AG20443 (cell line): Measurements from ENCODE around the gene ARHGEF39.

Experiments
- DNase-seq: peaks from one replicate; pipeline ENCODE4 v3.0.0; 2012; ENCODE audit warnings: low spot score, mixed read lengths

ARHGEF39 gene

DNA sequence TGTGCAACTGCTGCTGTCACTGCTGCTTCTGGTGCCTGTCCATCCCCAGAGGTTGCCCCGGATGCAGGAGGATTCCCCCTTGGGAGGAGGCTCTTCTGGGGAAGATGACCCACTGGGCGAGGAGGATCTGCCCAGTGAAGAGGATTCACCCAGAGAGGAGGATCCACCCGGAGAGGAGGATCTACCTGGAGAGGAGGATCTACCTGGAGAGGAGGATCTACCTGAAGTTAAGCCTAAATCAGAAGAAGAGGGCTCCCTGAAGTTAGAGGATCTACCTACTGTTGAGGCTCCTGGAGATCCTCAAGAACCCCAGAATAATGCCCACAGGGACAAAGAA lies 9.0 kb upstream of the ARHGEF39 start:
- DNase-seq, result no peak

DNA sequence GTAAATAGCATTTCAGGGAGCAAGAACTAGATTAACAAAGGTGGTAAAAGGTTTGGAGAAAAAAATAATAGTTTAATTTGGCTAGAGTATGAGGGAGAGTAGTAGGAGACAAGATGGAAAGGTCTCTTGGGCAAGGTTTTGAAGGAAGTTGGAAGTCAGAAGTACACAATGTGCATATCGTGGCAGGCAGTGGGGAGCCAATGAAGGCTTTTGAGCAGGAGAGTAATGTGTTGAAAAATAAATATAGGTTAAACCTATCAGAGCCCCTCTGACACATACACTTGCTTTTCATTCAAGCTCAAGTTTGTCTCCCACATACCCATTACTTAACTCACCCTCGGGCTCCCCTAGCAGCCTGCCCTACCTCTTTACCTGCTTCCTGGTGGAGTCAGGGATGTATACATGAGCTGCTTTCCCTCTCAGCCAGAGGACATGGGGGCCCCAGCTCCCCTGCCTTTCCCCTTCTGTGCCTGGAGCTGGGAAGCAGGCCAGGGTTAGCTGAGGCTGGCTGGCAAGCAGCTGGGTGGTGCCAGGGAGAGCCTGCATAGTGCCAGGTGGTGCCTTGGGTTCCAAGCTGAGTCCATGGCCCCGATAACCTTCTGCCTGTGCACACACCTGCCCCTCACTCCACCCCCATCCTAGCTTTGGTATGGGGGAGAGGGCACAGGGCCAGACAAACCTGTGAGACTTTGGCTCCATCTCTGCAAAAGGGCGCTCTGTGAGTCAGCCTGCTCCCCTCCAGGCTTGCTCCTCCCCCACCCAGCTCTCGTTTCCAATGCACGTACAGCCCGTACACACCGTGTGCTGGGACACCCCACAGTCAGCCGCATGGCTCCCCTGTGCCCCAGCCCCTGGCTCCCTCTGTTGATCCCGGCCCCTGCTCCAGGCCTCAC lies 8.4 kb upstream of the ARHGEF39 start, which contains the start of gene CA9:
CA9 (plus strand) TSS at position 797 of the 893 bp plus-strand sequence; CDS start at position 829, 32 bp downstream.
- DNase-seq, result no peak

DNA sequence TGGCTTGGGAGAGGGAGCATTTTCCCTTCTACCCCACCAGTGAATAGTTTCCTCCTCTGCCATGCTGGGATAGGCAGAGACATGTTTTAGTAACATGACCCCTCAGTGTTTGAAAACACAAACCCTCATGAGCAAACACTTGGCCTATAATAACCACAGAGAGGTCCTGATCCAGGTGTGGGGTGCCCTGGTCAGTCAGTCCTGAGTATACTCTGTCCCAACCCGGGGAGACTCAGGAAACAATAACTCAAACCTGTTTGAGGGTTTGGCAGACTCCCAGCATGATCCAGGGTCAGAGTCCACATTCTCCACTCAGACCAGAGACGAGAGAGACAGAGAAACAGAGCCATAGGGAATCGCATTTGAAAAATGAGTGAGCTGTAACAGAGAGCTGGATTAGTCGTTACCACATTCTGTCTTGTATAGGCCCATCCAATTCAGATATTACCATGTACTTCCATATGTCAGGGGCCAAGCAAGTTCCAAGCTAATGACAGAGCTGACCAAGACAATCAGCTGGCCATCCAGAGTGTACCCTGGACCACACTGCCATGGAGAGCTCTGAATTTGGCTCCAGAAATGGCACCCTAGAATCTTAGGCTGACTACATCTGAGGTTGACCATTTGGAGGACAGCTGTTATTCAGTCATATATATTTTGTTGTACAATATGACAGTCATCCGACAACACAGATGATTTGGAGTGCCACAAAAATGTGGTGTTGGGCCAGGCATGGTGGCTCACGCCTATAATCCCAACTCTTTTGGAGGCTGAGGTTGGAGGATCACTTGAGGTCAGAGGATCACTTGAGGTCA lies 4.5 kb upstream of the ARHGEF39 start:
- DNase-seq, result no peak

DNA sequence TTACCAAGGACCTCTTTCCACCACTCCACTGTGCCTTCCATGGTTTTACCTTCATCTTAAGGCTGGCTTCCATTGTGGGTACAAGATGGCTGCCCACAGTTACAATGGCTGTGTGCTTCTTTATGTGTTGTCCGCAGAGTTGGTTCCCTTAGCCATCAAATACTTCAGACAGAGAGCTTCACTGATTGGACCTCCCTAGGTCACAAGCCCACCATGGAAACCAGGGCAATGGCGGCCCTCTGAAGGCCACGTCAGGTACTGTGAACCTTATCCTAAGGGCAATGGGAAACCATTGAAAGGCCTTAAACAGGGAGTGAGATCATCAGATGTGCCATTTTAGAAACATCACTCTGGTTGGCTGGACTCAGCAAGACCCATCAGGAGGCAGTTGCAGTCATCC lies 2.9 kb upstream of the ARHGEF39 start:
- no peak for DNase-seq

DNA sequence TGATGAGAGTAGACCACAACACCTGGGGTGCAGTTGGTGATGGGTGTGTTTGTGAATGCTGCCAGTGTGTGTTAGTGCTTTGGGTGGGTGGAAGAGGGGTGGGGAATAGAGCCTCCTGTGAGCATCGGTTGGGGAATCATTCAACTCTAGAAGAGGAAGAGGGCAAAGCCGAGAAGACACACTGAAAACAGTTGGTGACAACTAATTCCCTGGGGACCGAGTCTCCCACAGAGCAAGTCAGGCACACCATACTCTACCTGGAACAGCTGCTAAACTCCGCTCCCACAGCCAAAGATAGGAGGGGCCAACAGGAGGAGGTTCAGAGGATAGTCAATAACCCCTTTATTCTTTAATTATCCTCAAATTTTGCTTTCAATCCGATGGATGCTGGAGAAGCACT lies 1.6 kb upstream of the ARHGEF39 start:
- DNase-seq, result no peak

DNA sequence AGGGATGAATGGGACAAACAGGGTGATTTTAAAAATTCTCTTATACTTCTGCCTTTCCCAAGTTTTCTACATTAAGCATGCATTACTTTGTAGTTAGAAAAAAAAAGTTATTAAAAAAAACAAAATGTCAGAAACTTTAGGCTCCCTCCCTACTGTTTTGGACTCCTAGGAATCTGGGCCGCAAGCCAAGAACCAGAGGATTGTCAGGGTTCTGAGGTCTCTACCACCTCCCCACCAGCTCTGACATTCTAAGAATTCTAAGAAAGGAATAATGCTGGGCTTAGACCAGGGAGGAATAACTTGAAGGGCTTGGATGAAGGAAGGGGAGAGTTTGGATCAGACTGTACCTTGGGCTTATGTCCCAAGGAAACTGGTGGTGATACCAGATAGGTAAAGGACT lies 1.1 kb upstream of the ARHGEF39 start:
- DNase-seq, result peak; percentile 30

DNA sequence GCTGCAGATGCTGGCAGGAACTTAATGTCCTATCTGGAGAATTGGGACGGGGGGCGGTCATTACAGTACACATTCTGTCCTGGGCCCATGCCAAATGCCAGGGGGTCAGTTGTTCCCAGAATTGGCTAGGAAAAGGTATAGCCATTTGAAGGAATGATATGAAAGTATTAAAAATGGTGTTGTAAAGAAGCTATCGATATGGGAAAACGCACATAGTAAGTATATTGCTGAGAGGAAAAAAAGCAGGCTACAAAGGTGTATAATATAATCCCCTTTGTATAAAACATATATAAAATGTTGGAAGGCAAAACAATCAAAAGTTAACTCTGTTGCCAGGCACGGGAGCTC lies 450 bp upstream of the ARHGEF39 start:
- no peak for DNase-seq

DNA sequence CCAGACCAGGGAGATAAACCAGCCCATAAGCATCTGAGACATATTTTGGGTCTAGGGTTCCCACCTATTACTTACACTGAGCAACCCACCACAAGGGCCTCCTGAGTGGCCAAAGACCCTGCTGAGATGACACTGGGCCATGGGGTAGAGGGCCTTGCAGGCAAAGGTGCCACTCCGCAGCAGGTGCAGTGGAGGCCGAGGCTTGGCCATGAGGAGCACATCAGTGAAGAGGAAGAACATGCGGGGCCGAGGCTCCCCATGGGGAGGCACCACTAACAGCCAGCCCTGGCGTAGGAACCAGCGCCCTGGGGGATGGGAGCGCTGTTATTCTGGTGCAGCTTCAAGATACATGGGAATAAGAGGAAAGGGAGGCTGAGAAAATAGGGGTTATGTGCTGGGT lies 2.6 kb downstream of the ARHGEF39 start:
- no peak for DNase-seq

DNA sequence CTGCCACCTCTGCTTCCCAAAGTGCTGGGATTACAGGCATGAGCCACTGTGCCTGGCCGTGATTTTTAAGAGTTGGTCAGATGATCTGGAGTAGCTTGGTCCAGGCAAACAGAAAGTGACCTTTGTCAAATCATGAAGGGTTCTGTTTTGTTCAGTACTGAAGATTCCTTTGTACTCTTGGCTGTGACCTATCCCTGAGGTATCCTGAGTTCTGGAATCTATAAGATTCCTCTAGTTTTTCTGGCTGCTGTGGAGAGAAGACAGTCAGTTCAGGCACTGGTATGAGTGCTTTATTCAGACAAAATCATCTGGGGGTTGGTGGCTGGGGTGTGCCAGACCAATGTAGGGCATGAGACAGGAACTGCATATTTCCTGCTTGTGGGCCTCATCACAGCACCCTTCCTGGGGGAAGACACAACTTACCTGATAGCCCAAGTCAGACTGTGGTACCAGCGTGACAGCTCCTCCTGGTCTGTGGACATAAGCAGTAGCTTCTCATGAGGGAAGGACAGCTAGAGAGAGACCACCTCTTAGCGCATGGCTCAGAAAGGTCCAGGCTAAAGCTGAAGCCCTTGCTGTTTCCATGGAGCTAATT lies 3.1 kb downstream of the ARHGEF39 start:
- no peak for DNase-seq

DNA sequence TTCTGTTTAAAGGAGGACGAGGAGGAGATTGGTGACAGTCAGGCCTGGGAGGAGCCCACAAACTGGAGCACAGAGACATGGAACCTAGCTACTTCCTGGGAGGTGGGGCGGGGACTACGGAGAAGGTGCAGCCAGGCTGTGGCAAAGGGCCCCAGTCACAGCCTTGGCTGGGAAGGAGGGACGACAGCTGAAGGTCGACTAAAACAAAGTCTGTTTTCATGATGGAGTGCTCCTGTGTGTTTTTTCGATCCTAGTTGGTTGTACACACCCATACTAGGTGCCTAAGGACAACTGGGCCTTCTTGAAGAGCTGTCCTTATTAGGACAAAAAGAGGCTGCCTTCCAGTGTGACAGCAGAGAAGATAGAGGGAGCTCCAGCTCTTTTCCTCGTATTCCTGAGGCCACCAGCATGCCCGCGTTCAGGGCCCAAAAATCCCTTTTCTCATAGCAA lies 4.0 kb downstream of the ARHGEF39 start:
- DNase-seq, result peak; percentile 38

DNA sequence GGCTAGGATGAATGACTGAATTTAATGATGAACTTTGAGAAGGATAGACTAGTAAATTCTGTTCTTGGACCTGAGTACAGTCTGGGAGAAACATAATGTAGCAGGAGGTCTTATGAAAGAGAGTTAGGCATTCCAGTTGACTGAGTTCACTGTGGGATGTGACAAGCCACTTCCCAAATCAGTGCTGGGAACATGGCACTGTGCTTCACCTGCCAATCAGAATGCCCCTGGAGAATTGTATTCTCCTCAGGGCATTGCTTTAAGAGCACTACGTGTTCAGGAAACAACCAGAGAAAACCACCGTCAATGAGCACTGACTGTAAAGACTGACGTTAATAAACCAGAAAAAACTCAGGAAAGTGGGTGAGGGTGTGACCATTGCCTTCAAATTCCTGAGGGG lies 5.7 kb downstream of the ARHGEF39 start:
- peak; percentile 38 for DNase-seq

DNA sequence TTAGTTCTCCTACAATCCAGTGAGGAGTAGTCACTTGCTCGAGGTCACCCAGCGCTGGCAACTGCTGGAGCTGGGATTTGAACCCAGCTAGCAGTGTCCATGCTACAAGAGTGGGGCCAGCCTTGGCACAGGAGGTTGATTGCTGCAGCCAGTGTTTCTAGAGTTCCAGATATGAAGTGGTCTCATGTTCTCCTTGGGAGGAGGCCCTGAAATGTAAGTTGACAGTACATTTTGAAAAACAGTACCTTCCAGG lies 6.1 kb downstream of the ARHGEF39 start:
- DNase-seq, result peak; percentile 51

DNA sequence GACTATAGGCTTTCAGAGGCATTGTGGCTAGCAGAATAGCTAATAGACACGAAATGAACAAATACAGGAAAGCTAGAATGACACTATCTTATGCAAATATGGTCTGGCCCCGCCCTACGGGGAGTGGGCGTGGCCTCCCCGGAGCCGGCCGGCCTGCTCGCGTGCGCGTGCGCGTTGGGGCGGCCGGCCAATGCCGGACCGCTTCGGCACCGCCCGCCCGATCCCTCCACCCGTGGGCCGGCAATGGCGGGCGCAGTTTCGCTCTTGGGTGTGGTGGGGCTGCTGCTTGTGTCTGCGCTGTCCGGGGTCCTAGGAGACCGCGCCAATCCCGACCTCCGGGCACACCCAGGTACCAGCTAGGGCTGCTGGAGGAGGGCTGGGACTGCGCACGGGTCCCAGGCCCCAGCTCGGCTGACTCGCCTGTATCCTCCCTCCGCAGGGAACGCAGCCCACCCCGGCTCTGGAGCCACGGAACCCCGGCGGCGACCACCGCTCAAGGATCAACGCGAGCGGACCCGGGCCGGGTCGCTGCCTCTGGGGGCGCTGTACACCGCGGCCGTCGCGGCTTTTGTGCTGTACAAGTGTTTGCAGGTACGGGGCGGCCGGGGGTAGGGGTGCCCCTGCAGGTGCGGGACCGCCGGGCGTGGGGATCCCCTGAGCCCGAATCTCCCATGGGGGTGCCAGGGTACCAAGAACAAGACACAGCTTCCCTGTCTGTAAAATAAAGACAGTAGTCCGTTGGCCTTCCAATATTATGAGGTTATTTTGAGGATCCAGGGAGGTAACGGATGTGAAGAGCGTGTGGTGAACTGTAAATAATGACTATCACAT lies 6.6 kb downstream of the ARHGEF39 start, which contains the start of gene CCDC107:
CCDC107 (plus strand) TSS at position 156 of the 831 bp plus-strand sequence; CDS start at position 244, 88 bp downstream.
- peak; percentile 98 for DNase-seq

DNA sequence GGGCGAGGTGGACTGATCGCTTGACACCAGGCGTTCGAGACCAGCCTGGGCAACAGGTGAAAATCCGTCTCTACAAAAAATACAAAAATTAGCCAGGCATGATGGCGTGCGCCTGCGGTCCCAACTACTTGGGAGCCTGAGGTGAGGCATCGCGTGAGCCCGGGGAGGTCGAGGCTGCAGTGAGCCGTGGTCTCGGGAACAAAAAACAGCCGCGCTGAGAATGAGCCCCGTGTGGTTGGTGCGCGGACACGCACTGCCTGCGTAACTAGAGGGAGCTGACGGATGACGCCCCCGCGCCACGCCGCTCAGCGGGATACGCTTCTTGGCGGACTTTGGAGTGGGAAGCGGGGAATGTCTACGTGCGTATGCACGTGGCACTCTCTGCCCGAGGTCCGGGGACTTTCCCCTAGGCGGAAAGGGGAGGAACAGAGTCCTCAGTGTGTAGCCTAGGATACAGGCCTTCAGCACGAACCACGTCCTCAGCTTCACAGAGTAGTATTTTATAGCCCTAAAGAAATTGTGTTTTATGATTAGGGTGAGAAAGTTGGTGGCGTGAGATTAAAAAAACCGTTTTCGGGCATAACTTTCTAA lies 7.4 kb downstream of the ARHGEF39 start, which contains the start of gene RMRP:
RMRP (minus strand) TSS at position 474 of the 591 bp plus-strand sequence.
- peak; percentile 93 for DNase-seq

DNA sequence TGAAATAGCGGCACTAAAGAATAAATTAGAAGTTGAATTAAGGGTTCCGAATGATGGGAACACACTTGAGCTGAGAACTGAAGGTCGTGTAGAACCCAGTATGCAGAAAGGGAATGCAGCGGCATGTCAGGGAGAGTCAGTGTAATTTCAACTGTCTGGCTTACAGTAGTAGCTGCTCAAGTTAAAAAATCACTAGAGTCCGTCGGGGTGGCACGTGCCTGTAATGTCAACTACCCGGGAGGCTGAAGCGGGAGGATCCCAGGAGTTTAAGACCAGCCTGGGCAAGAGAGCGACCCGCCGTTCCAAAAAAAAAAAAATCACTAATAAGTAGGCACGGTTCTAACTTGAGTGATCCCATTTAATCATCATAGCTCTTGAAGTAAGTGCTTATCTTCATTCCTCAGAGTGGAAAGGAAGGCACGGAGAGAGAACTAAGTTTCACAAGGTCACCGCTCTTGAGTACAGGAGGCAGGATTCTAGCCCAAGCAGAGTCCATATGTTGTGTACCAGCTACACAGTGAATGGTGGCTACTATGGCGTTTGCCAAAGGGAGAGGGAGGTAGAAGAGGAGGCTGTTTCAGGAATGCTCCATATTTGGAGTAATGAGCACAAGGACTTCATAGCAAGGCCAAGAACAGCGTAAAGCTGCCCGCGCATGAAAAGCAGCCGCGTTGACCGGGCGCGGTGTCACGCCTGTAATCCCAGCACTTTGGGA lies 8.0 kb downstream of the ARHGEF39 start:
- DNase-seq, result peak; percentile 36

DNA sequence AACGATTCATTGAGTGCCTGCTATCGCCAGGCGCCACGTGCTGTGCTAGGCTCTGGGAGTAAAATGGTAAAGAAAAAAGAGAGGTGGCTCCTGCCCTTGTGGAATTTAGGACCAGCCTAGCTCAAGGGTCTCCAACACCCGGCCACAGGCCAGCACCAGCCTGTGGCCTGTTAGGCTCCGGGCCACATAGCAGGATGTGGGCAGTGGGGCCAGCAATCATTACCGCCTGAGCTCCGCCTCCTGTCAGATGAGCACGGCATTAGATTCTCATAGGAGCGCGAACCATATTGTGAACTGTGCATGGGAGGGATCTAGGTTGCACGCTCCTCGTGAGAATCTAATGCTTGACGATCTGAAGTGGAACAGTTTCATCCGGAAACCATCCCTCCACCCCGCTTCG lies 8.6 kb downstream of the ARHGEF39 start:
- no peak for DNase-seq

DNA sequence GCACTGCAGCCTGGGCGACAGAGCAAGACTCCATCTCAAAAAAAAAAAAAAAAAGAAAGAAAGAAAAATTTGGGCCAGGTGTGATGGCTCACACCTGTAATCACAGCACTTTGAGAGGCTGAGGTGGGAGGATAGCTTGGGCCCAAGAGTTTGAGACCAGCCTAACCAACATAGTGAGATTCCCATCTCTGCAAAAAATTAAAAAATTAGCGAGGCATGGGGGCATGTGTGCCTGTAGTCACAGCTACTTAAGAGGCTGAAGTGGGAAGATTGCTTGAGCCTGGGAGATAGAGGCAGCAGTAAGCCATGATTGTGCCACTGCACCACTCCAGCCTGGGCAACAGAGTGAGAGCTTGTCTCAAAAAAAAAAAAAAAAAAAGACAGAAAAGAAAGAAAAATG lies 11.4 kb downstream of the ARHGEF39 start:
- DNase-seq, result no peak

DNA sequence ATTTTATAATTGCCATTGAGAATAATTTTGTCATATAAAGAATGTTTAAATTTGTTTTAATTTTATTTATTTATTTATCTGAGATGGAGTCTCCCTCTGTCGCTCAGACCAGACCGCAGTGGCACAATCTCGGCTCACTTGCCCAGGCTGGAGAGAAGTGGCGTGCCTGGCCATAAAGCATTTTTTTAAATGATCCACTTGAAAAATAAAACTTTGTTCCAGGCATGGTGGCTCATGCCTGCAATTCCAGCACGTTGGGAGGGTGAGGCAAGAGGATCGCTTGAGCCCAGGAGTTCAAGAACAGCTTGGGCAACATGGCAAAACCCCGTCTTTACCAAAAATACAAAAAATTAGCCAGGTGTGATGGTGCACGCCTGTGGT lies 12.2 kb downstream of the ARHGEF39 start:
- DNase-seq, result no peak

DNA sequence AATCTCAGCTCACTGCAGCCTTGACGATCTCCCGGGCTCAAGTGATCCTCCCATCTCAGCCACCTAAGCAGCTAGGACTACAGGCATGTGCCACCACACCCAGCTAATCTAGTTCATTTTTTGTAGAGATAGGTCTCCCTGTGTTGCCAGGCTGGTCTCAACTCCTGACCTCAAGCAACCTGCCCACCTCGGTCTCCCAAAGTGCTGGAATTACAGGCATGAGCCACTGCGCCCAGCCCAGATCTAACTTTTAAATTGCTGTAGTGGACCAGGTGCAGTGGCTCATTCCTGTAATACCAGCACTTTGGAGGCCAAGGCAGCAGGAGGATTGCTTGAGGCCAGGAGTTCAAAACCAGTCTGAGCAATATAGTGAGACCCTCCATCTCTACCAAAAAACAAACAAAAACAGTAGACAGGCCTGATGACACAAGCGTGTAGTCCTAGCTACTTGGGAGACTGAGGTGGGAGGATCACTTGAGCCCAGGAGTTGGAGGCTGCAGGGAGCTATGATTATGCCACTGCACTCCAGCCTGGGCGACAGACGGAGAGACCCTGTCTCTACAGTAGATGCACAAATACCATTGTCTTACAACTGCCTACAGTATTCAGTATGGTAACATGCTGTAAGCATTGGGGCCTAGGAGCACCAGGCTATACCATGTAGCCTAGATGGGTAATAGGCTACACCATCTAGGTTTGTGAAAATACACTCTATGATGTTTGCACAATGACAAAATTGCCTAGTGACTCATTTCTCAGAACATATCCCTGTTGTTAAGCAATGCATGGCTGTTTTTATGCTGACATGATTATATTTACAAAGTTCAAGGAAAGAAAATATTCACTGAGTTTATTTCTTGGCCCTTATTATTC lies 12.8 kb downstream of the ARHGEF39 start:
- no peak for DNase-seq
